PC-3 (cell line): ENCODE results near the gene OOSP1.

Experiments
- EZH2 ChIP-seq: fragments of 300-600 bp; sonication (generic); IDR thresholded peaks from one replicate; pipeline ENCODE4 v1.6.1; 2017; ENCODE audit warnings: antibody characterized with exemption, mild to moderate bottlenecking, low read length; ENCODE audit not compliant: unreplicated experiment
- EZH2phosphoT487 ChIP-seq: fragments of 300-600 bp; sonication (generic); IDR thresholded peaks from 2 replicates; pipeline ENCODE4 v1.6.1; 2018; ENCODE audit warnings: mild to moderate bottlenecking, antibody characterized with exemption, low read length, borderline replicate concordance
- TF ChIP-seq, protein P1 (sequence below): fragments of 300-600 bp; sonication (generic); conservative IDR thresholded peaks from 2 replicates; pipeline ENCODE4 v1.5.1; 2017; ENCODE audit warnings: antibody characterized with exemption, low read depth, mild to moderate bottlenecking, low read length

DNA sequence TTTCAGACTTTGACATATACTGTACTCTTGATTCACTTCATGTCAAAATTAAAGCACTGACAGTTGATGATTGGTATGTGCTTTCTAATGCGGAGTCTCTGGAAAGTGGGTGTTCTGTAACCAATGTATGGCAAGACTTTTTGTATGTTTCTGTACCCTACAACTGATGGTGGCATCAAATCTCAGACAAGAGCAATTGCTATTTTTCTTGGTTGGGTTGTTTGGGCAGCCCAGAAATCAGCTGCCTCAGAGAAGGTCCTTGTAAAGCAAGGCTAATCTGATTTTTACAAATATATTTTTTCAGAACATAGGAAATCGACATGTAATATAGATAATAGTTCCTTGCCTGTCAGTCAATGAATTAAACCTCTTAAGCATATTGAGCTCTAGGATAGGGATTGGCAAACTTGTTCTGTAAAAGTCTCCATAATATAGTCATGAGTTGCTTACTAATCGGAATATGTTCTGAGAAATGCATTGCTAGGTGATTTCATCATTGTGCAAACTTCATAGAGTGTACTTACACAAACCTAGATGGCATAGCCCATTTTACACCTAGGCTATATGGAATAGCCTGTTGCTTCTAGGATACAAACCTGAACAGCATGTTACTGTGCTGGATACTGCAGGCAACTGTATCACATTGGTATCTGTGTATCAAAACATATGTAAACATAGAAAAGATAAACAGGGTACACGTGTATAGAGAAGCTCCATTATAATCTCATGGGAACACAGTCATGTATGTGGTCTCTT lies 15.4 kb downstream of the OOSP1 start:
- TF ChIP-seq EZH2: no peak
- TF ChIP-seq, protein P1, sequence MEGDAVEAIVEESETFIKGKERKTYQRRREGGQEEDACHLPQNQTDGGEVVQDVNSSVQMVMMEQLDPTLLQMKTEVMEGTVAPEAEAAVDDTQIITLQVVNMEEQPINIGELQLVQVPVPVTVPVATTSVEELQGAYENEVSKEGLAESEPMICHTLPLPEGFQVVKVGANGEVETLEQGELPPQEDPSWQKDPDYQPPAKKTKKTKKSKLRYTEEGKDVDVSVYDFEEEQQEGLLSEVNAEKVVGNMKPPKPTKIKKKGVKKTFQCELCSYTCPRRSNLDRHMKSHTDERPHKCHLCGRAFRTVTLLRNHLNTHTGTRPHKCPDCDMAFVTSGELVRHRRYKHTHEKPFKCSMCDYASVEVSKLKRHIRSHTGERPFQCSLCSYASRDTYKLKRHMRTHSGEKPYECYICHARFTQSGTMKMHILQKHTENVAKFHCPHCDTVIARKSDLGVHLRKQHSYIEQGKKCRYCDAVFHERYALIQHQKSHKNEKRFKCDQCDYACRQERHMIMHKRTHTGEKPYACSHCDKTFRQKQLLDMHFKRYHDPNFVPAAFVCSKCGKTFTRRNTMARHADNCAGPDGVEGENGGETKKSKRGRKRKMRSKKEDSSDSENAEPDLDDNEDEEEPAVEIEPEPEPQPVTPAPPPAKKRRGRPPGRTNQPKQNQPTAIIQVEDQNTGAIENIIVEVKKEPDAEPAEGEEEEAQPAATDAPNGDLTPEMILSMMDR: no peak
- no peak for TF ChIP-seq EZH2phosphoT487
